Hepatocyte (in vitro differentiated cells): ENCODE data around the gene AGAP3. TPM values are rescaled to one million over a fixed set of nuclear protein-coding genes. Genes with fewer than 3 reads are reported as not detected.

Experiments used
- DNase-seq: peaks from one replicate; pipeline ENCODE4 v3.0.0-alpha.2; 2016; ENCODE audit warnings: low spot score
- H2AFZ ChIP-seq: fragments of 200-600 bp; sonication (generic); 2 replicates; pipeline ENCODE4 v1.6.0; 2016; ENCODE audit warnings: antibody characterized with exemption, mild to moderate bottlenecking
- H3K27ac ChIP-seq: fragments of 200-600 bp; sonication (generic); 2 replicates; pipeline ENCODE4 v1.5.1; 2016; ENCODE audit warnings: mild to moderate bottlenecking
- H3K27me3 ChIP-seq: fragments of 200-600 bp; sonication (generic); 2 replicates; pipeline ENCODE4 v1.6.1; 2016
- H3K36me3 ChIP-seq: fragments of 200-600 bp; sonication (generic); replicated peaks from 2 replicates; pipeline ENCODE4 v1.5.1; 2016; ENCODE audit warnings: low read depth; ENCODE audit not compliant: insufficient read depth
- H3K4me1 ChIP-seq: fragments of 200-600 bp; sonication (generic); 2 replicates; pipeline ENCODE4 v1.5.1; 2016; ENCODE audit warnings: mild to moderate bottlenecking, moderate library complexity; ENCODE audit not compliant: insufficient read depth
- H3K4me2 ChIP-seq: fragments of 200-600 bp; sonication (generic); 2 replicates; pipeline ENCODE4 v1.6.0; 2016
- H3K4me3 ChIP-seq: fragments of 200-600 bp; sonication (generic); 2 replicates; pipeline ENCODE4 v1.5.1; 2016; ENCODE audit warnings: mild to moderate bottlenecking
- H3K79me2 ChIP-seq: fragments of 200-600 bp; sonication (generic); 2 replicates; pipeline ENCODE4 v1.6.0; 2017; ENCODE audit warnings: mild to moderate bottlenecking
- H3K9me2 ChIP-seq: fragments of 200-600 bp; sonication (generic); replicated peaks from 2 replicates; pipeline ENCODE4 v1.6.0; 2017; ENCODE audit warnings: mild to moderate bottlenecking; ENCODE audit not compliant: insufficient read depth
- H3K9me3 ChIP-seq: fragments of 200-600 bp; sonication (generic); 2 replicates; pipeline ENCODE4 v1.5.1; 2016; ENCODE audit warnings: low read depth, mild to moderate bottlenecking
- H4K20me1 ChIP-seq: fragments of 200-600 bp; sonication (generic); 2 replicates; pipeline ENCODE4 v1.6.0; 2016; ENCODE audit warnings: mild to moderate bottlenecking; ENCODE audit not compliant: insufficient read depth, poor library complexity, severe bottlenecking
- EZH2 ChIP-seq: fragments of 200-600 bp; sonication (generic); IDR thresholded peaks from 2 replicates; pipeline ENCODE4 v1.6.1; 2016; ENCODE audit warnings: antibody characterized with exemption, mild to moderate bottlenecking, borderline replicate concordance
- EZH2phosphoT487 ChIP-seq: fragments of 200-600 bp; sonication (generic); IDR thresholded peaks from one replicate; pipeline ENCODE4 v1.6.1; 2018; ENCODE audit warnings: antibody characterized with exemption, mild to moderate bottlenecking, low read depth, moderate library complexity; ENCODE audit not compliant: unreplicated experiment, severe bottlenecking
- WGBS: methylation state at CpG from one replicate; pipeline ENCODE4 v1.1.6; 2016; ENCODE audit warnings: low lambda C conversion rate; ENCODE audit errors: missing lambda C conversion rate; 5-methylcytosine and 5-hydroxymethylcytosine counted together
- polyA plus RNA-seq: library from polyadenylated mRNA; unstranded; fragments of >200 nt; fragmentation: Nextera tagmentation; extraction: Ambion mirVana; gene quantifications from 2 replicates; pipeline ENCODE4 v1.2.1, GENCODE V29; 2016
- total RNA-seq: library from RNA; depleted of rRNA; stranded (reverse); fragments of >200 nt; gene quantifications from 2 replicates; pipeline ENCODE4 v1.2.3, GENCODE V29; 2014
- TF ChIP-seq, protein P1 (sequence below): fragments of 200-600 bp; sonication (generic); IDR thresholded peaks from 2 replicates; pipeline ENCODE4 v1.5.1; 2016; ENCODE audit warnings: antibody characterized with exemption, mild to moderate bottlenecking; ENCODE audit not compliant: poor library complexity

The AGAP3 gene
- total and polyA plus RNA-seq, 2 experiments from 2014 or later: 44.0 to 56.7 TPM

- peak; percentile 53 for DNase-seq
Observed at GRCh38 chr7:151168003-151168786, 81.9 kb downstream of the AGAP3 start.

DNA sequence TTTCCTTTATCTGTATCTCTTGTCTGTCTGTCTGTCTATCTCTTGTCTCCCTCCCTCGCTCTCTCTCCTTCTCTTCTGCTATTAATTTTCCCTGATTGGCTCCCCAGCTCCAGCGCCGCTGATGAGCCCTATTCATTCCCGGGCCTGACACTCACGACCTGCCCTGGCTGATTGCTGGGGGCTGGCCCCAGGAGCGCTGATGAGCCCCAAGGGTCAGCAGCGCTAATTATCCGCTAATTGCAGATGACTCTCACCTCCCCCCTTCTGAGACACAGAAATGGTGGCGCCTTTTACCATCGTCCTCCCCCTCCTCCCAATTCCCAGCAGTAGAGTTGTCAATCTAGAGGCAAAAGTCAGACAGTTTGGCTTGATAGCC is 82.5 kb downstream of the AGAP3 start:
- no peak overlapping the region for H3K4me2 ChIP-seq
- no peaks in the 10 kb centered on the region for H3K9me3 ChIP-seq
- H3K27ac ChIP-seq: no peak overlapping the region
- no peaks in the 10 kb centered on the region for H3K79me2 ChIP-seq
- H3K27me3 ChIP-seq: peaks cover 79% of the 10 kb centered on the region
- H3K4me1 ChIP-seq: peaks cover 9% of the 10 kb centered on the region
- H4K20me1 ChIP-seq: no peaks in the 10 kb centered on the region
- no peak for DNase-seq
- H3K36me3 ChIP-seq: no peaks in the 10 kb centered on the region
- H3K9me2 ChIP-seq: no peaks in the 10 kb centered on the region
- no peak overlapping the region for H3K4me3 ChIP-seq
- no peak overlapping the region for H2AFZ ChIP-seq
- WGBS: 17% methylated on average over 10 of the region's 10 CpGs
- no peak for TF ChIP-seq EZH2
- TF ChIP-seq EZH2phosphoT487: no peak
- TF ChIP-seq, protein P1, sequence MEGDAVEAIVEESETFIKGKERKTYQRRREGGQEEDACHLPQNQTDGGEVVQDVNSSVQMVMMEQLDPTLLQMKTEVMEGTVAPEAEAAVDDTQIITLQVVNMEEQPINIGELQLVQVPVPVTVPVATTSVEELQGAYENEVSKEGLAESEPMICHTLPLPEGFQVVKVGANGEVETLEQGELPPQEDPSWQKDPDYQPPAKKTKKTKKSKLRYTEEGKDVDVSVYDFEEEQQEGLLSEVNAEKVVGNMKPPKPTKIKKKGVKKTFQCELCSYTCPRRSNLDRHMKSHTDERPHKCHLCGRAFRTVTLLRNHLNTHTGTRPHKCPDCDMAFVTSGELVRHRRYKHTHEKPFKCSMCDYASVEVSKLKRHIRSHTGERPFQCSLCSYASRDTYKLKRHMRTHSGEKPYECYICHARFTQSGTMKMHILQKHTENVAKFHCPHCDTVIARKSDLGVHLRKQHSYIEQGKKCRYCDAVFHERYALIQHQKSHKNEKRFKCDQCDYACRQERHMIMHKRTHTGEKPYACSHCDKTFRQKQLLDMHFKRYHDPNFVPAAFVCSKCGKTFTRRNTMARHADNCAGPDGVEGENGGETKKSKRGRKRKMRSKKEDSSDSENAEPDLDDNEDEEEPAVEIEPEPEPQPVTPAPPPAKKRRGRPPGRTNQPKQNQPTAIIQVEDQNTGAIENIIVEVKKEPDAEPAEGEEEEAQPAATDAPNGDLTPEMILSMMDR: no peak

More at GRCh38 chr7:151168003-151168786, 81.9 kb downstream of the AGAP3 start:
- no peaks in the 10 kb centered on the region for H3K36me3 ChIP-seq
- no peaks in the 10 kb centered on the region for H3K79me2 ChIP-seq
- no peaks in the 10 kb centered on the region for H4K20me1 ChIP-seq
- 7% methylated on average over 14 of the region's 52 CpGs for WGBS
- no peaks in the 10 kb centered on the region for H3K9me2 ChIP-seq
- TF ChIP-seq EZH2phosphoT487: no peak
- peak; percentile 3 for TF ChIP-seq EZH2
- TF ChIP-seq, protein P1: peak; percentile 54
- H3K9me3 ChIP-seq: no peaks in the 10 kb centered on the region
- peaks cover 9% of the 10 kb centered on the region for H3K4me1 ChIP-seq
- H3K4me2 ChIP-seq: peak overlapping the region; percentile 97
- H3K27me3 ChIP-seq: peaks cover 80% of the 10 kb centered on the region
- H3K27ac ChIP-seq: no peak overlapping the region
- H2AFZ ChIP-seq: no peak overlapping the region
- peak overlapping the region; percentile 42 for H3K4me3 ChIP-seq

DNA sequence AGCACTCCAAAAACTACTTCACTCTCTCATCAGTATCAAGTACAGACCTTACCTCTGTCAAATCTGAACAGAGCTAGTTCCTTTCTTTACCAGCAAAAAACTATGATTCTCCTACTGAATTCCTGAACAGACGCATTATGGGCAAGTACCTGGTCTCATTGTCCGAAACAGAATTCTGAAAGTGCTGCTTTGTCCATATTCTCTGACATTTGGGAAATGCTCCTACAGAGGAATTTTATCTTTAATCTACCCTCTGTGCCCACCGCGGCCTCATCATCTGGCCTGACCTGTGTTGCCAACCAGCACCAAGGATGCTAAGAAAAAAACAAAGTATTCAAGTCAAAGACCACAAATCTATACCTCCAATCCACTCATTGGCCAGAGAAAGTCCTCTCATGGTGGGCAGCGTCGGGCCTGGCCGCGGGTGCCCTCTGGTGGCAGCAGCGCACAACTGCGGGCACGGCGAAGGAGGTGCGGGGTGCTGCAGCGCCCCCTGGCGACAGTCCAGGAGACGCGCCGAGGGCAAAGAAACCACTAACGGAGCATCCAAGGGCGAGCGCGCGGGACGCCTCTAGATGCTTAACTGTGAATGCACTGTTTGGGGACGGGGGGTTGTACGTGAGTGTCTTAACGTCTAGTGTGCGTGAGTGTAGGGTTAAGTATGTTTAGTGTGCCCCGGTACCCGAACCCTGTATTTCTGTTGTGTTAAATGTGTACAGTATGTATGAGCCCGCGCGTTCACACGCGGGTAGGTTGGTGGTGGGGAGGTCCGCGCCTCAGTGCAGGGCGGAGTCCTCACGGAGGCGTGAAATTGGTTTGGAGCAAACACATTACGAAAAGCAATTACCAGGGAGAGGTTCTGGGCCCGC is 86.2 kb downstream of the AGAP3 start:
- TF ChIP-seq EZH2phosphoT487: no peak
- TF ChIP-seq EZH2: no peak
- TF ChIP-seq, protein P1: peak; percentile 100
- H3K4me2 ChIP-seq: no peak overlapping the region
- peaks cover 52% of the 10 kb centered on the region for H3K27me3 ChIP-seq
- peaks cover 4% of the 10 kb centered on the region for H3K4me1 ChIP-seq
- no peaks in the 10 kb centered on the region for H3K79me2 ChIP-seq
- peak; percentile 84 for DNase-seq
- H3K27ac ChIP-seq: no peak overlapping the region
- no peak overlapping the region for H2AFZ ChIP-seq
- H3K9me3 ChIP-seq: no peaks in the 10 kb centered on the region
- no peaks in the 10 kb centered on the region for H4K20me1 ChIP-seq
- H3K9me2 ChIP-seq: no peaks in the 10 kb centered on the region
- WGBS: 34% methylated on average over 42 of the region's 42 CpGs
- no peaks in the 10 kb centered on the region for H3K36me3 ChIP-seq
- H3K4me3 ChIP-seq: no peak overlapping the region
